K562 (cell line): Measurements from ENCODE around the gene ORM1. TPM values are rescaled to one million over a fixed set of nuclear protein-coding genes. Genes with fewer than 3 reads are reported as not detected.

Experiments
- ATAC-seq: fragments of 200-7000 bp; cut with Tn5 transposase; 3 replicates; pipeline ENCODE4 v1.9.1; 2020; ENCODE audit warnings: moderate library complexity
- BruUV-seq: library from RNA; stranded (reverse); fragments of 400-500 nt; replicated peaks from 2 replicates; lab custom pipeline; 2021; lab: Mats Ljungman, UMichigan
- CTCF ChIA-PET: fragments of 300-600 bp; formaldehyde crosslinking; extraction: SDS; loops from one replicate; lab custom pipeline; 2021; ENCODE audit warnings: low intra/inter-chr PET ratio; lab: Yijun Ruan, JAX
- POLR2A ChIA-PET: fragments of 300-600, 350-650 bp; sonication (Branson Sonifier 250); formaldehyde crosslinking; extraction: SDS; loops from one replicate; lab custom pipeline; 2021; ENCODE audit warnings: antibody characterized with exemption, inconsistent platforms; lab: Yijun Ruan, JAX
- DNase-seq, 4 experiments: peaks; one replicate each; pipeline versions ENCODE4 v3.0.0 to v3.0.0-alpha.2; 2011 to 2018; ENCODE audit warnings: low spot score in 3 of 4, mixed read lengths in 3 of 4; ENCODE audit errors: extremely low read depth in 1 of 4
- FAIRE-seq: peaks from 2 replicates; lab custom pipeline; 2011; peaks lifted over from hg19 to GRCh38; lab: Jason Lieb, UNC
- H2AFZ ChIP-seq: 2 replicates; pipeline ENCODE4 v1.6.0; 2011; ENCODE audit warnings: low read depth, low read length, control low read depth, inconsistent platforms
- H3K27ac ChIP-seq: fragments of 200-600 bp; 3 replicates; pipeline ENCODE4 v1.8.0; 2011; ENCODE audit warnings: low read depth, mild to moderate bottlenecking, control low read depth, inconsistent platforms, low read length, moderate library complexity, mixed read lengths; ENCODE audit errors: extremely low read depth
- H3K27me3 ChIP-seq, 2 experiments: fragments of 300-600 bp in 1 of 2; 2 replicates in 1 of 2; 3 replicates in 1 of 2; pipeline versions ENCODE4 v1.6.0 to v1.8.0; 2011; ENCODE audit warnings: inconsistent platforms in 2 of 2, low read length in 2 of 2, mild to moderate bottlenecking in 1 of 2, mixed read lengths in 1 of 2, moderate library complexity in 1 of 2; ENCODE audit not compliant: control insufficient read depth in 2 of 2, insufficient read depth in 2 of 2
- H3K36me3 ChIP-seq: fragments of 300-600 bp; 3 replicates; pipeline ENCODE4 v1.8.0; 2011; ENCODE audit warnings: mild to moderate bottlenecking, low read length, inconsistent platforms; ENCODE audit not compliant: control insufficient read depth, insufficient read depth
- H3K4me1 ChIP-seq, 2 experiments: fragments of 200-600 bp in 1 of 2; replicated peaks in 1 of 2; 2 replicates in 1 of 2; 3 replicates in 1 of 2; pipeline versions ENCODE4 v1.5.1 to v1.8.0; 2011; ENCODE audit warnings: inconsistent platforms in 2 of 2, low read length in 2 of 2, mild to moderate bottlenecking in 1 of 2, mixed read lengths in 1 of 2, moderate library complexity in 1 of 2; ENCODE audit not compliant: control insufficient read depth in 2 of 2, insufficient read depth in 2 of 2
- H3K4me2 ChIP-seq: 2 replicates; pipeline ENCODE4 v1.6.1; 2011; ENCODE audit warnings: low read length, control low read depth, inconsistent platforms, mixed read lengths; ENCODE audit not compliant: insufficient read depth
- H3K4me3 ChIP-seq: fragments of 200-600 bp; sonication (generic), shearing (Covaris generic); 2 replicates; pipeline ENCODE4 v1.5.1; 2016; ENCODE audit warnings: control low read depth, inconsistent platforms
- H3K79me2 ChIP-seq: fragments of 200-600 bp; 3 replicates; pipeline ENCODE4 v1.8.0; 2011; ENCODE audit warnings: low read length, inconsistent platforms; ENCODE audit not compliant: control insufficient read depth, insufficient read depth
- H3K9ac ChIP-seq, 2 experiments: 2 replicates each; pipeline versions ENCODE4 v1.6.0 to v1.6.1; 2011; ENCODE audit warnings: low read depth in 2 of 2, low read length in 2 of 2, control low read depth in 1 of 2, inconsistent platforms in 1 of 2, mild to moderate bottlenecking in 1 of 2, mixed read lengths in 1 of 2; ENCODE audit not compliant: insufficient read depth in 1 of 2
- H3K9me1 ChIP-seq: one replicate; pipeline ENCODE4 v1.6.0; 2011; ENCODE audit warnings: inconsistent platforms, mild to moderate bottlenecking, low read length, moderate library complexity; ENCODE audit not compliant: control insufficient read depth, insufficient read depth
- H3K9me3 ChIP-seq: replicated peaks from 2 replicates; pipeline ENCODE4 v1.5.1; 2011; ENCODE audit warnings: low read depth, low read length, inconsistent platforms; ENCODE audit not compliant: control insufficient read depth, insufficient read depth
- H4K20me1 ChIP-seq: replicated peaks from 2 replicates; pipeline ENCODE4 v1.6.1; 2011; ENCODE audit warnings: low read length, inconsistent platforms, mixed read lengths; ENCODE audit not compliant: control insufficient read depth, insufficient read depth
- BRF2 ChIP-seq: IDR thresholded peaks from 3 replicates; pipeline ENCODE4 v1.6.1; 2011; ENCODE audit warnings: borderline replicate concordance, mild to moderate bottlenecking; ENCODE audit not compliant: insufficient read length, insufficient read depth
- CTCFL ChIP-seq: IDR thresholded peaks from 2 replicates; pipeline ENCODE4 v1.6.1; 2011; ENCODE audit warnings: borderline replicate concordance, low read depth, mild to moderate bottlenecking, moderate library complexity, low read length; ENCODE audit not compliant: insufficient read depth, poor library complexity, severe bottlenecking
- SMAD3 ChIP-seq: fragments of 450-650 bp; formaldehyde crosslinking; conservative IDR thresholded peaks from 2 replicates; pipeline ENCODE4 v1.4.0; 2020; ENCODE audit warnings: mild to moderate bottlenecking
- TOE1 ChIP-seq, 2 experiments: fragments of 450-650 bp in 1 of 2; sonication (generic) in 1 of 2; formaldehyde crosslinking in 1 of 2; IDR thresholded peaks; 2 replicates each; pipeline versions ENCODE4 v1.7.1 to v1.8.0; 2016 to 2022; ENCODE audit warnings: borderline replicate concordance in 2 of 2, mild to moderate bottlenecking in 2 of 2, antibody characterized with exemption in 1 of 2, inconsistent platforms in 1 of 2, low read depth in 1 of 2, missing genetic modification reagents in 1 of 2, moderate library complexity in 1 of 2
- ZC3H4 ChIP-seq: sonication (generic); formaldehyde crosslinking; IDR thresholded peaks from 2 replicates; pipeline ENCODE4 v1.9.0; 2021; ENCODE audit warnings: missing genetic modification reagents, borderline replicate concordance
- ZFP1 ChIP-seq: fragments of 450-650 bp; formaldehyde crosslinking; IDR thresholded peaks from 2 replicates; pipeline ENCODE4 v1.4.0; 2020; ENCODE audit warnings: mild to moderate bottlenecking, mixed read lengths
- WGBS: fragments of 100-300 bp; shearing (Covaris generic); methylation state at CpG from one replicate; pipeline ENCODE4 v1.1.6; 2016; ENCODE audit warnings: low coverage, mixed read lengths; ENCODE audit not compliant: insufficient coverage; ENCODE audit errors: missing lambda C conversion rate; 5-methylcytosine and 5-hydroxymethylcytosine counted together
- in situ Hi-C: fragments of 300-500 bp; cut with MboI; formaldehyde crosslinking; loops from 4 replicates; pipeline ENCODE4 v1.15.0; 2018; ENCODE audit warnings: inconsistent platforms, mixed read lengths
- intact Hi-C: fragments of 100-400 bp; cut with micrococcal nuclease; formaldehyde crosslinking; loops from 2 replicates; pipeline ENCODE4 v1.14.2; 2022
- polyA plus RNA-seq, 8 experiments: library from polyadenylated mRNA; depleted of rRNA in 4 of 8; stranded (reverse) in 5 of 8; unstranded in 3 of 8; fragments of >200 nt; fragmentation: Nextera tagmentation in 2 of 8; fragmentation: Illumina TruSeq in 1 of 8; extraction: Ambion mirVana in 2 of 8; extraction: Trizol in 1 of 8; gene quantifications; 2 replicates each; pipeline versions ENCODE4 v1.2.1 to v1.2.3, GENCODE V29; 2011 to 2014; ENCODE audit warnings: inconsistent platforms in 1 of 8, missing spikeins in 1 of 8
- total RNA-seq, 7 experiments: library from RNA; depleted of rRNA in 6 of 7; stranded (reverse); fragments of >200 nt in 6 of 7; fragmentation: Illumina TruSeq in 2 of 7; extraction: Trizol in 2 of 7; gene quantifications; 2 replicates each; pipeline versions ENCODE4 v1.2.1 to v1.2.3, GENCODE V29; 2011 to 2021; ENCODE audit warnings: low replicate concordance in 1 of 7

The ORM1 gene
- total and polyA plus RNA-seq, 9 of the 15 experiments (the other 6 are each of a cell fraction or from before 2014, with no cell fraction given): 2.9 TPM; not detected in 8

GRCh38 chr9:114311571-114312512 is 11.1 kb upstream of the ORM1 start:
- CTCF ChIA-PET: no interaction called here
- WGBS: 13% methylated on average over 28 of the region's 28 CpGs
- no peaks in the 10 kb centered on the region for H3K4me1 ChIP-seq
- FAIRE-seq (no peak), DNase-seq (no peak)
- H3K36me3 ChIP-seq: no peaks in the 10 kb centered on the region
- no peak overlapping the region for H3K9ac ChIP-seq
- no peaks in the 10 kb centered on the region for H3K9me1 ChIP-seq
- no peak overlapping the region for H3K4me3 ChIP-seq
- intact Hi-C loops: no loop called here
- BruUV-seq: no TSS peak
- TF ChIP-seq BRF2 (no peak), CTCFL (no peak), ZFP1 (CRISPR knock-in tag) (no peak), TOE1 (IDR thresholded peaks at IDR 0.05; ENCODE audit: borderline replicate concordance) (no peak), TOE1 (CRISPR knock-in tag; IDR thresholded peaks at IDR 0.05; ENCODE audit: borderline replicate concordance, low read depth) (no peak), ZC3H4 (CRISPR knock-in tag) (no peak), SMAD3 (CRISPR knock-in tag) (no peak)
- TF ChIP-seq, all 486 proteins: peak for 0
- Histone ChIP-seq H2AFZ (no peak overlapping the region), H3K27me3 (peaks cover 24 to 53% of the 10 kb centered on the region in 2 experiments), H3K79me2 (no peaks in the 10 kb centered on the region), H4K20me1 (no peaks in the 10 kb centered on the region), H3K4me2 (no peak overlapping the region), H3K27ac (no peak overlapping the region), H3K9me3 (no peaks in the 10 kb centered on the region)
- in situ Hi-C loops: no loop called here
- no peak for ATAC-seq
- POLR2A ChIA-PET: interaction anchor here (0.6 kb wide), 1 partner anchor 725 kb away, joined by 4 read pairs; no protein-coding TSS in a partner anchor
